Hindlimb muscle (tissue), 1 donor: Measurements from ENCODE around the gene TUBA8. TPM values are rescaled to one million over a fixed set of nuclear protein-coding genes. Genes with fewer than 3 reads are reported as not detected.
A peak's percentile ranks its signal among the peaks of the same experiment; 100 is the strongest.
"Not testable (repeated sequence)": the region's sequence is repeated elsewhere in the genome, so short reads cannot be mapped to it uniquely, and the experiment has no call there.

Source experiments
- DNase-seq: peaks from one replicate; pipeline ENCODE4 v3.0.0-alpha.2; 2013
- polyA plus RNA-seq: library from polyadenylated mRNA; unstranded; fragments of 120-200 nt; gene quantifications from one replicate; pipeline ENCODE4 v1.2.1, GENCODE V29; 2013; ENCODE audit not compliant: insufficient read length

Gene TUBA8
- polyA plus RNA-seq, 1 donor = 21.0 TPM

GRCh38 chr22:18130699-18131429 lies 20.3 kb downstream of the TUBA8 start:
- DNase-seq = no peak

- no peak for DNase-seq
Measured at GRCh38 chr22:18133452-18133851, 22.8 kb downstream of the TUBA8 start.

GRCh38 chr22:18136563-18137320 lies 26.1 kb downstream of the TUBA8 start:
- DNase-seq = no peak

- DNase-seq = not testable (repeated sequence)
Measured at GRCh38 chr22:18141004-18141403, 30.4 kb downstream of the TUBA8 start.

GRCh38 chr22:18144105-18144504 lies 33.5 kb downstream of the TUBA8 start:
- no peak for DNase-seq

GRCh38 chr22:18145676-18146388 lies 35.2 kb downstream of the TUBA8 start:
- DNase-seq = no peak

GRCh38 chr22:18146389-18146753 lies 35.8 kb downstream of the TUBA8 start:
- no peak for DNase-seq

GRCh38 chr22:18147791-18148190 lies 37.2 kb downstream of the TUBA8 start:
- no peak for DNase-seq

GRCh38 chr22:18148293-18148965 lies 37.8 kb downstream of the TUBA8 start:
- DNase-seq = no peak

GRCh38 chr22:18152519-18152918 lies 41.9 kb downstream of the TUBA8 start:
- DNase-seq = no peak

GRCh38 chr22:18154821-18155390 lies 44.3 kb downstream of the TUBA8 start:
- no peak for DNase-seq

GRCh38 chr22:18155546-18155945 lies 44.9 kb downstream of the TUBA8 start:
- DNase-seq = not testable (repeated sequence)

- peak; percentile 86 for DNase-seq
Measured at GRCh38 chr22:18156878-18157713, 46.5 kb downstream of the TUBA8 start.

- no peak for DNase-seq
Measured at GRCh38 chr22:18157714-18158028, 47.1 kb downstream of the TUBA8 start.

GRCh38 chr22:18160641-18161040 lies 50.0 kb downstream of the TUBA8 start:
- DNase-seq = not testable (repeated sequence)

- not testable (repeated sequence) for DNase-seq
Measured at GRCh38 chr22:18163843-18164242, 53.2 kb downstream of the TUBA8 start.

GRCh38 chr22:18164584-18164983 lies 54.0 kb downstream of the TUBA8 start:
- not testable (repeated sequence) for DNase-seq

GRCh38 chr22:18165356-18165755 lies 54.7 kb downstream of the TUBA8 start:
- DNase-seq = not testable (repeated sequence)

- DNase-seq = not testable (repeated sequence)
Measured at GRCh38 chr22:18170284-18170683, 59.7 kb downstream of the TUBA8 start.

- DNase-seq = not testable (repeated sequence)
Measured at GRCh38 chr22:18172203-18172602, 61.6 kb downstream of the TUBA8 start.

GRCh38 chr22:18172776-18173175 lies 62.2 kb downstream of the TUBA8 start:
- not testable (repeated sequence) for DNase-seq

- DNase-seq = not testable (repeated sequence)
Measured at GRCh38 chr22:18173441-18173840, 62.8 kb downstream of the TUBA8 start.
